HT1080 (cell line): ENCODE measurements around the gene DENND11. TPM values are rescaled to one million over a fixed set of nuclear protein-coding genes. Genes with fewer than 3 reads are reported as not detected.

Experiments used
- DNase-seq: peaks from one replicate; pipeline ENCODE4 v3.0.0-alpha.2; 2015; ENCODE audit warnings: low read depth
- total RNA-seq: library from RNA; depleted of rRNA; stranded (reverse); fragments of >200 nt; shearing (Covaris generic); gene quantifications from 2 replicates; pipeline ENCODE4 v1.2.3, GENCODE V29; 2014

DENND11 gene
- total RNA-seq, 1 experiment from 2014 or later = 15.7 TPM

GRCh38 chr7:141685285-141686023 is 16.5 kb downstream of the DENND11 start:
- DNase-seq = no peak

- DNase-seq = no peak
These were observed 23.0 kb downstream of the DENND11 start for GRCh38 chr7:141679014-141679413.

- peak; percentile 42 for DNase-seq
These were observed 25.3 kb downstream of the DENND11 start for GRCh38 chr7:141676618-141677017.

GRCh38 chr7:141675436-141676215 is 26.3 kb downstream of the DENND11 start:
- no peak for DNase-seq

- DNase-seq = no peak
These were observed 27.3 kb downstream of the DENND11 start for GRCh38 chr7:141674702-141675101.

GRCh38 chr7:141674171-141674671 is 27.7 kb downstream of the DENND11 start:
- DNase-seq = peak; percentile 79

GRCh38 chr7:141673346-141673745 is 28.6 kb downstream of the DENND11 start:
- DNase-seq = no peak

GRCh38 chr7:141671705-141672496 is 30.1 kb downstream of the DENND11 start:
- DNase-seq = no peak

- DNase-seq = no peak
These were observed 33.1 kb downstream of the DENND11 start for GRCh38 chr7:141668853-141669252.

GRCh38 chr7:141666071-141666470 is 35.9 kb downstream of the DENND11 start:
- no peak for DNase-seq

- DNase-seq = no peak
These were observed 36.5 kb downstream of the DENND11 start for GRCh38 chr7:141665208-141666035.

GRCh38 chr7:141664450-141664849 is 37.5 kb downstream of the DENND11 start:
- DNase-seq = no peak

GRCh38 chr7:141663081-141663849 is 38.7 kb downstream of the DENND11 start:
- no peak for DNase-seq

- DNase-seq = no peak
These were observed 41.7 kb downstream of the DENND11 start for GRCh38 chr7:141660259-141660658.

- no peak for DNase-seq
These were observed 42.5 kb downstream of the DENND11 start for GRCh38 chr7:141659501-141659900.

GRCh38 chr7:141654551-141654950 is 47.4 kb downstream of the DENND11 start:
- DNase-seq = peak; percentile 69

- no peak for DNase-seq
These were observed 49.3 kb downstream of the DENND11 start for GRCh38 chr7:141652691-141653090.
